Body of pancreas (tissue), 4 donors: ENCODE measurements around the gene PPP1R12A. TPM values are rescaled to one million over a fixed set of nuclear protein-coding genes. Genes with fewer than 3 reads are reported as not detected.
"Not testable (repeated sequence)": the region's sequence is repeated elsewhere in the genome, so short reads cannot be mapped to it uniquely, and the experiment has no call there.

Source experiments
- ATAC-seq: fragments of 150-250 bp; one replicate; pipeline ENCODE4 v1.9.1; 2016
- DNase-seq, 4 donors: peaks; one replicate each; pipeline ENCODE4 v3.0.0-alpha.2; 2019
- H3K27ac ChIP-seq, 4 donors: fragments of 200-600 bp; sonication (generic); 1 replicate in 3 of 4; 2 replicates in 1 of 4; pipeline versions ENCODE4 v1.5.1 to v1.6.1; 2016 to 2019; ENCODE audit warnings: mild to moderate bottlenecking in 1 of 4, mixed read lengths in 1 of 4, moderate library complexity in 1 of 4
- H3K27me3 ChIP-seq, 2 donors: fragments of 200-600 bp; sonication (generic); one replicate each; pipeline ENCODE4 v1.6.0; 2016; ENCODE audit warnings: mild to moderate bottlenecking in 1 of 2
- H3K36me3 ChIP-seq, 2 donors: fragments of 200-600 bp; sonication (generic); replicated peaks in 1 of 2; 2 replicates each; pipeline ENCODE4 v1.5.1; 2016; ENCODE audit warnings: low read depth in 2 of 2; ENCODE audit not compliant: insufficient read depth in 1 of 2
- H3K4me1 ChIP-seq: fragments of 200-600 bp; sonication (generic); one replicate; pipeline ENCODE4 v1.6.0; 2016
- H3K4me3 ChIP-seq, 2 donors: fragments of 200-600 bp; sonication (generic); 1 replicate in 1 of 2; 2 replicates in 1 of 2; pipeline ENCODE4 v1.5.1; 2016 to 2019
- H3K9me3 ChIP-seq, 3 donors: fragments of 200-600 bp; sonication (generic); 1 replicate in 2 of 3; 2 replicates in 1 of 3; pipeline ENCODE4 v1.5.1; 2016
- POLR2A ChIP-seq, 3 donors: fragments of 450-650 bp; IDR thresholded peaks; one replicate each; pipeline ENCODE4 v1.6.1; 2016; ENCODE audit warnings: antibody characterized with exemption in 3 of 3, mild to moderate bottlenecking in 2 of 3
- WGBS, 2 donors: methylation state at CpG; one replicate each; pipeline ENCODE4 v1.1.5; 2017; 5-methylcytosine and 5-hydroxymethylcytosine counted together
- intact Hi-C: fragments of 100-400 bp; cut with DNase I; formaldehyde crosslinking; loops from one replicate; pipeline ENCODE4 v1.15.1; 2023
- total RNA-seq, 2 donors: library from RNA; depleted of rRNA; stranded (reverse); fragments of >200 nt; gene quantifications; one replicate each; pipeline ENCODE4 v1.1.0, GENCODE V29; 2016
- TF ChIP-seq, protein P1 (sequence below), 7 experiments: fragments of 450-650 bp in 4 of 7; fragments of 200-600 bp in 3 of 7; sonication (generic) in 3 of 7; IDR thresholded peaks; one replicate each; pipeline ENCODE4 v1.5.1; 2016 to 2019; ENCODE audit warnings: antibody characterized with exemption in 7 of 7

PPP1R12A gene
- total RNA-seq, 2 donors from 2014 or later, result 45.4 to 65.6 TPM

DNA sequence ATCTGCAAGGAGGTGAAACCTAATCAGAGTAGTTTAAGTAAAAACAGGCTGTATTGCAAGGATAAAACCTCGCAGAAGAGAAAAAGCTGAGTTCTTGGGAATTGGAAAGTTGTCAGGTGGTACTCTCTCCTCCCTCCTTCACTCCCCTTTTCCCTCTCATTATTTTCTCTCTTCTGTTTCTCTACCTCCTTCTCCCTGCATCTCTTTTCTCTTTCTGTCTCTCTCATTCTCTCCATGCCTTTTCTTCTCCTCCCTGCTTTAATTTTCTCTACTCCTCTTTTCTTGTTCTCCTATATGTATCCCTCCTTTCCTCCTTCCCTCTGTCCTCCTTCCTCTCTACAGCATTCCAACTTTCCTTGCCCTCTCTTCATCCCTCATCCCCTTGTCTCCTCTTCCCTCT, 14.2 kb upstream of the PPP1R12A start:
- ATAC-seq (no peak), DNase-seq (no peak)
- Histone ChIP-seq H3K27ac (no peak overlapping the region), H3K36me3 (no peaks in the 10 kb centered on the region), H3K27me3 (no peaks in the 10 kb centered on the region), H3K4me1 (peaks cover 13% of the 10 kb centered on the region), H3K9me3 (no peaks in the 10 kb centered on the region), H3K4me3 (no peak overlapping the region)
- intact Hi-C loops, result no loop called here
- TF ChIP-seq, protein P1, sequence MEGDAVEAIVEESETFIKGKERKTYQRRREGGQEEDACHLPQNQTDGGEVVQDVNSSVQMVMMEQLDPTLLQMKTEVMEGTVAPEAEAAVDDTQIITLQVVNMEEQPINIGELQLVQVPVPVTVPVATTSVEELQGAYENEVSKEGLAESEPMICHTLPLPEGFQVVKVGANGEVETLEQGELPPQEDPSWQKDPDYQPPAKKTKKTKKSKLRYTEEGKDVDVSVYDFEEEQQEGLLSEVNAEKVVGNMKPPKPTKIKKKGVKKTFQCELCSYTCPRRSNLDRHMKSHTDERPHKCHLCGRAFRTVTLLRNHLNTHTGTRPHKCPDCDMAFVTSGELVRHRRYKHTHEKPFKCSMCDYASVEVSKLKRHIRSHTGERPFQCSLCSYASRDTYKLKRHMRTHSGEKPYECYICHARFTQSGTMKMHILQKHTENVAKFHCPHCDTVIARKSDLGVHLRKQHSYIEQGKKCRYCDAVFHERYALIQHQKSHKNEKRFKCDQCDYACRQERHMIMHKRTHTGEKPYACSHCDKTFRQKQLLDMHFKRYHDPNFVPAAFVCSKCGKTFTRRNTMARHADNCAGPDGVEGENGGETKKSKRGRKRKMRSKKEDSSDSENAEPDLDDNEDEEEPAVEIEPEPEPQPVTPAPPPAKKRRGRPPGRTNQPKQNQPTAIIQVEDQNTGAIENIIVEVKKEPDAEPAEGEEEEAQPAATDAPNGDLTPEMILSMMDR (IDR thresholded peaks at IDR 0.05), result no peak
- no peak for TF ChIP-seq POLR2A (IDR thresholded peaks at IDR 0.05)
- WGBS, 2 donors, result 84 to 86% methylated on average over 1 of the region's 1 CpG

DNA sequence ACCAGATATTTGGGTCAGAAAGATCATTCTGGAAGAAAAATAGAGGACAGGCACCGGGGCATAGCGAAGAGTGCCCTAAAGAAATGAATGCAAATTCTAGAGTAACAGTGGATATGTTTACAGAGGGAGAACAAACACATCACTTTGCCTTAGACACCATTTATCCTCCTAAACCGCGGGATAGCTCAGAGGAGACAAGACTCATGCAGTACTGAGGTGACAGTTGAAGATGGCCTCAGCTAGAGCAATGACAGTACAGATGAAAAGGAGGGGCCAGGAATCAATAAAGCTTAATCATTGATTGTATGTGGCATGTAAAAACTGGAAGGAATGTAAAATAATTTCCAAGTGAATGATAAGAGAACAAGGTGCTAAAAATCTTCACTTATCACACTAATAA, 10.5 kb upstream of the PPP1R12A start:
- H3K27ac ChIP-seq, result no peak overlapping the region
- peaks cover 13% of the 10 kb centered on the region for H3K4me1 ChIP-seq
- no peak for TF ChIP-seq POLR2A (IDR thresholded peaks at IDR 0.05)
- TF ChIP-seq, protein P1 (IDR thresholded peaks at IDR 0.05), result no peak
- no peak for ATAC-seq
- no peaks in the 10 kb centered on the region for H3K36me3 ChIP-seq
- H3K9me3 ChIP-seq, result no peaks in the 10 kb centered on the region
- no peaks in the 10 kb centered on the region for H3K27me3 ChIP-seq
- intact Hi-C loops, result no loop called here
- H3K4me3 ChIP-seq, result no peak overlapping the region
- 15 to 24% methylated on average over 4 of the region's 4 CpGs for WGBS, 2 donors
- DNase-seq, result no peak

DNA sequence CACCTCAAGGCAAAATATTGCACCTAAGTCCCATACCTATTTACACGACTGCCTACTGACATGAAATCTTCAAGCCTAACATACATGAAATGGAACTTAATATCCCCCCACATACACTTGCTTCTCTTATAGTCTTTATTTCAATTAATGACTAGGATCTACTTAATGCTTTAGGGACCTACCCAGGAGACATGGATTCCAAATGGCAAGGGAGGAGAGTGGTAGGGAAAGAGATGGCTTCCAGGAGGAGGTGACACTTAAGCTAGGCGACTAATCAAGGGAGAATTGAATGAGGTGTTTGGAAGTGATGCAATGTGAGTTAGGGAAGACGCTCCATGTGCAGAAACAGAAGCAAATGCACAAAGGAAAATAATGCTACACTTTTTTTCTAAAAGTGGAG, 9.7 kb upstream of the PPP1R12A start:
- TF ChIP-seq POLR2A (IDR thresholded peaks at IDR 0.05), result no peak
- TF ChIP-seq, protein P1 (IDR thresholded peaks at IDR 0.05), result no peak
- Histone ChIP-seq H3K4me1 (peaks cover 13% of the 10 kb centered on the region), H3K27me3 (no peaks in the 10 kb centered on the region), H3K9me3 (no peaks in the 10 kb centered on the region), H3K27ac (no peak overlapping the region), H3K36me3 (no peaks in the 10 kb centered on the region), H3K4me3 (no peak overlapping the region)
- intact Hi-C loops, result no loop called here
- no peak for DNase-seq
- no peak for ATAC-seq
- 87 to 91% methylated on average over 3 of the region's 3 CpGs for WGBS, 2 donors

DNA sequence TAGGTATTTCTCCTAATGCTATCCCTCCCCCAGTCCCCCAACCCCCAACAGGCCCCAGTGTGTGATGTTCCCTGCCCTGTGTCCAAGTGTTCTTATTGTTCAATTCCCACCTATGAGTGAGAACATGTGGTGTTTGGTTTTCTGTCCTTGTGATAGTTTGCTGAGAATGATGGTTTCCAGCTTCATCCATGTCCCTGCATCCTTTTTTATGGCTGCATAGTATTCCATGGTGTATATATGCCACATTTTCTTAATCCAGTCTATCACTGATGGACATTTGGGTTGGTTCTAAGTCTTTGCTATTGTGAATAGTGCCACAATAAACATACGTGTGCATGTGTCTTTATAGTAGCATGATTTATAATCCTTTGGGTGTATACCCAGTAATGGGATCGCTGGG, 7.9 kb upstream of the PPP1R12A start:
- H3K27ac ChIP-seq, intact Hi-C loops, H3K36me3 ChIP-seq, ATAC-seq, H3K4me3 ChIP-seq, DNase-seq, H3K9me3 ChIP-seq, H3K27me3 ChIP-seq: not testable (repeated sequence)
- WGBS, 2 donors, result 95 to 100% methylated on average over 2 of the region's 2 CpGs
- H3K4me1 ChIP-seq, result peaks cover 13% of the 10 kb centered on the region

DNA sequence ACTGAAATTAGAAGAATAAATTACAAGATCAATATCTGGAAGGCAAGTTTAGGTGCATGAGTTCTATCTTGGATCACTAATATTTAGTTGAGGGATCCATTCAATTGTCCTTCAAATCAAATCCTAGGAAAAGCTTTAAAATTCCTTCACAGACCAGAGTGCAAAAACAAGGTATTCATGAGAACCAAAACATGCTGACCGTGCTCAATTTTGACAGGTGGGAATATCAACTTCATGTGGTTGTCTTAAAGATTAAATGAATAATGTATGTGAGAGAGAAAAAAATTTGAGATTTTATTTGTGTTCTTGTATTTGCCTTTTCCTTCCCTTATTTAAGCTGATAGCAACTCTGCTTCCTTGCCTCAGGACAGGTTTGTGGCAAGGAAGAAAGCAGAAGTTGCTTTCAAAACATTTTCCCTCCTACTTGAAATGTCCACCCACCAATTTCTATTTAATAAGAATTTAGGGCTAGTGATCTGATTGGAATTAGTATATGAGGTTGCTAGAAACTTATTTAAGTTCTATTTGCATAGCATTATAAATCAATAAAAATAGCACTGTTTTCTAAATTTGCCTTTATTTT, 4.9 kb upstream of the PPP1R12A start:
- TF ChIP-seq, protein P1 (IDR thresholded peaks at IDR 0.05), result no peak
- no peak for TF ChIP-seq POLR2A (IDR thresholded peaks at IDR 0.05)
- no peak overlapping the region for H3K4me3 ChIP-seq
- intact Hi-C loops, result no loop called here
- 67 to 91% methylated on average over 1 of the region's 1 CpG for WGBS, 2 donors
- ATAC-seq (no peak), DNase-seq (no peak)
- peaks cover 12% of the 10 kb centered on the region for H3K4me1 ChIP-seq
- no peaks in the 10 kb centered on the region for H3K36me3 ChIP-seq
- no peaks in the 10 kb centered on the region for H3K27me3 ChIP-seq
- H3K27ac ChIP-seq, result no peak overlapping the region
- H3K9me3 ChIP-seq, result no peaks in the 10 kb centered on the region
